CD4-positive, alpha-beta T cell treated with Interleukin-4 for 1 hour (primary cell): ENCODE results near the gene CDC16.

Experiments
- DNase-seq, 2 donors: peaks; one replicate each; pipeline ENCODE4 v3.0.0-alpha.2; 2020 to 2022

Gene CDC16

DNA sequence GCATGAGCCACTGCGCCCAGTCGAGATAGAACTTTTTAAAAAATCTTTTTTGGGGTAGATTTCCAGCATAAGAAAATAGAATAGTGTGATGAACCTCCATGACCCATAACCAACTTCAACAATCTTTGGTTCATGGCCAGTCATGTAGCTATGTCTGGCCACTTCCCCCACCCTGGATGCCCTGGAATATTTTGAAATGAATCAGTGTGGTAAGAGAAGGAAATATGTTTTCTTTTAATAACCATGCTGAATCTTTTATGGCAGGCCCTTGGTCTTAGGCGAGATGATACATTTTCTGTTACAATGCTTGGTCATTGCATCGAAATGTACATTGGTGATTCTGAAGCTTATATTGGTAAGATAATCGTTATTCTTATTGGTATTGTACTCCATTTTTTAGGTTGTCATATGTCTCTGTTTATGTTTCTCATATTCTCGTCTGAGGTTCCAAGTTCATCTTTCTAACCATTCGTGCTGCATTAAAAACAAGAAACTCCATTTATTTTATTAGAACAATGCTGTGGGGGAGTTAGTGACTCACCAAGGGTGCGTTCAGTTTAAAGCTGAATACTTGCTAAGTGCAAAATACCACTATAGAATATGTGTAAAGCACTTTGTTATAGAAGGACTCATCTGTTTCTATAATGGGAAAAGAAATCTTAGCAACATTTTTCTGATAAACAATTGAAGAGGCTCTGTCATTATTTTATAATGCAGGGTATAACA lies 30.4 kb downstream of the CDC16 start:
- DNase-seq = no peak

DNA sequence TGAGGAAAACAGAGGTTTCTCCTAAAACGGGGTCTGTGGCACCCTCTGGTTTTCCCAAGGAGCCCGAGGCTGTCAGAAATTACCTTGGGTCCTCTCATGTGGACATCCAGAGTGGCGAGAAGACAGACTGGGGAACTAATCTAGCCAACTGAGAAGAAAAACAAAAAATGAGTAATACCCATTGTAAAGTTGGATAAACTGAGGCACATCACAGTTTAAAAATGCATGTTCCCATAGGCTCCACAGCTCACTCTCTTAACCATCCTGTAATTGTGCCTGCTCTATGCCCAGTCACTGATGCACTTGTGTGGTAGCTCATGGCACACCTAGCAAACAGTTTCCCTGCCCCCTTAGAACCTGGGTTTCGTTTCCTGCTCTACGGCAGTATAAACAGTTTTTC lies 31.5 kb downstream of the CDC16 start:
- no peak for DNase-seq

DNA sequence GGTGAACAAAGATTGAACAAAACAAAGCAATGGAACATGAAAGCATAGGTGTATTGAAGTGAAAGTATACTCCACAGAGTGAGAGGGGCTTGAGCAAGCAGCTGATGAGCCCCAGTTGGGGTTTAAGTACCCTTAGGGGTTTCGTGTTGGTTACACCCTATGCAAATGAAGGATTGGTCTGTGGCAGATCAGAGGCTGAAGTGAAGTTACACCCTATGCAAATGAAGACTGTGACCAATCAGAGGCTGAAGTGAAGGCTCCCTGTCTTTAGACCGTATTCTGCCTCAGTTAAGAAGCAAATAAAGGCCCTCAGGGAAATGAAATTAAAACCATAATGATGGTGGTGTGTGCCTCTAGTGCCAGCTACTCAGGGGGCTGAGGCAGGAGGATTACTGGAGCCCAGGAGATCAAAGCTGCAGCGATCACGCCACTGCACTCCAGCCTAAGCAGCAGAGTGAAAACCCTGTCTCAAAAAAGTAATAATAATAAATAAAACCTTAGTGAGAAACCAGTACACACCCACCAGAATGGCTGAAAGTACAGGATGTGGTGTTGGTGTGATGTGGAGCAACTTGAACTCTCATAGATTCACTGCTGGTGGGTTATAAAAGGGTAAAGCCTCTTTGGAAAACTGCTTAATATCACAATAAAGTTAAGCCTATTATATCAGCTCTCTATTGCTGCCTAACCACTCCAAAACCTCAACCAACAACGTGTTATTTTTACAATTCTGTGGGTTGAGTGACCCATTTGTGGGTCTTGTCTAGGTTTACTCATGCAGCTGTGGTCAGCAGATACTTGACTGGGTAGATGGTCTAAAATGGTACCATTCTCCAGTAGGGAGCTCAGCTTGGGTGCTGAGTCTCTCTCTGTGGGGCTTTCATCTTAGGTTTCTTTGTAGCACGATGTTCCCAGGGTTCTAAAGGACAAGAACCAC lies 33.9 kb downstream of the CDC16 start:
- DNase-seq = peak in 1 of 2 donors; percentile 42

DNA sequence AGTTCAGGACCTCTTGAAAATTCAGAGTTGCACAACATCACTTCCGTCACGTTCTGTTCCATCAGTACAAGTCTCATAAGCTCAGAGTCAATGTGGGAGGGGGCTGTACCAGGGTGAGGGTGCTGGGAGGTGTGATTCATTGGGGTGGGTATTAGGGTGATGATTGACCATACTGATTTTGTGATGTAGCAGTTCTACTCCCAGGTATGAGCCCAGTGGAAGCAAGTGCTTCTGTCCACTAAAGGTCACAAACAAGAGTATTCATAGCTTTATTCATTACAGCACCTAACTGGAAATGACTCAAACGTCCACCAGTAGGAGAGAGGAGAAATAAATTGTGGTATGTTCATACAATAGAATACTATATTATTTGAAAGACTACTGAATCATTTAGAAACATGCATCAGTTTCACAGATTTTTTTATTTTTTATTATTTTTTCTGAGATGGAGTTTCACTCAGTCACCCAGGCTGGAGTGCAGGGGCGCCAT lies 34.6 kb downstream of the CDC16 start:
- no peak for DNase-seq

DNA sequence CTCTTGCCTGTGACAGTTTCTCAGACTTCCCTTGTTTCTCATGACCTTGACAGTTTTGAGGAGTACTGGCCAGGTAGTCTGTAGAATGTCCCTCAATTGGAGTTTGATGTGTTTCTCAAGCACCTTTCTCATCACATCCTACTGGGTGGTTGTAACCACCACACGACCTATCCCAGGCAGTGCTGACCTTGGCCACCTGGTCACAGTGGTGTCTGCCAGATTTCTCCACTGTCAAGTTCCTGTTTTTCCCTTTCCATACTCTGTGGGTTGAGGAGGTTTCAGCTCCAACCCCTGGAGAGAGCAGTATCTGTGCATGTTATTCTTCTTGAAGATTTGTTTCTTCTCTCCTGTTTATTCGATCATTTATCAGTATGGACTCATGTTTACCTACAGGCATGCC lies 38.3 kb downstream of the CDC16 start:
- DNase-seq = no peak

DNA sequence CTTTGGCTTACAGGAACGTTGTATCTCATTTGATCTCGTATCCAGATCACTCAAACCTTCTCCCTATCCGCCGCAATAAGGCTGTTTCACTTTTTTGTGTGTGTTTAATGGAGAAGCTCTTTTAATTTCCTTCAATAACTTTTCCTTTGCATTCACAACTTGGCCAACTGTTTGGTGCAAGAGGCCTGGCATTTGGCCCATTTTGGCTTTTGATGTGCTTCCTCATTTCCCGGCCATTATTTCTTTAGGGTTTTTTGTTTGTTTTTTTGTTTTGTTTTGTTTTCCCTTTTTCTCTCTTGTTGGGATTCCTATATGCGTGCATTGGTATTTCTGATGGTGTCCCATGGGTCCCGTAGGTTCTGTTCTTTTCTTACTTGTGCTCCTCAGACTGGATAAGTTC lies 40.6 kb downstream of the CDC16 start:
- no peak for DNase-seq

DNA sequence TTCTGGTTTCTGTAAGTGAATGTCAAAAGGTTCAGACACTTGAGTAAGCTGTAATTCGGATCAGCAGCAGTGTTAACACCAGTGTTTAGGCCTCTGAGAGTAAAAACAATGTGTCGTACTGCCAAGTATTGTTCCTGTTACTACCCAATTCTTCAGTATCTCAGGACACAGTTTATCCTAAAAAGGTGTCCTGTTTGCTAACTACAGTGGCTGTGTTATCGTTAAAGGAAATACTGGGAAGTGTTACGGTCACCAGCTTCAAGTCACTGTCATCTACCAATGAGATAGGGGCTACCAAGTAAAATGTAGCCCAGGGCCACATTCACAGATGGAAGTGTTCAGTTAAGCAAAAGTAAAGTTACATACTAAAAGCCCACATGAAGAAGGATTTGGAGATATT lies 44.4 kb downstream of the CDC16 start:
- no peak for DNase-seq

DNA sequence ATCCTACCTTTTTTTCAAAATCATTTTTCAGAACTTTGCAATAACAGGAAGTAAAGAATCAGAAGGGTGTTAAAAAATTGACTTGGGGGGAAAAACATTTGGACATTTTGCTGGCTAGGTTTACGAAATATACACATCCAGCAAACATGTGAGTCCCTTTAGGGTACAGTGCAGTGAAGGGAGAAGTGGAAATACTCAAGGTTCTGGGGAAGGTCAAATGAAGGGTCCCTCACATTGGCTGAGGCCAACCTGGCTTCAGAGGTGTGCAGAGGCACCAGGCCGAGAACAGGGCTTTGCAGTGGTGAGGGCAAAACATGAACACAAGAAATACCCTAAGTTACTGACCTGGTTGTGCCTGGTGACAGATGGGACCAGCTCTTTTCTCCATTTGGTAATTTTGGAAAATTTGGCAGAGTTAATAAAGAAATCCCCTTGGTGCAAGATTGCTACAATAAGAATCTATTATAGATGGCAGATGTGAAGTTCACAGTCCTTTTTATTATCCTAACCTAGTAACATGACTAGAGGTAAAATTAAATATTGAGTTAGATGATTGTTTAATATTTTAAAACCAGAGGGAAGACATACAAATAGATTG lies 45.2 kb downstream of the CDC16 start:
- DNase-seq = no peak

DNA sequence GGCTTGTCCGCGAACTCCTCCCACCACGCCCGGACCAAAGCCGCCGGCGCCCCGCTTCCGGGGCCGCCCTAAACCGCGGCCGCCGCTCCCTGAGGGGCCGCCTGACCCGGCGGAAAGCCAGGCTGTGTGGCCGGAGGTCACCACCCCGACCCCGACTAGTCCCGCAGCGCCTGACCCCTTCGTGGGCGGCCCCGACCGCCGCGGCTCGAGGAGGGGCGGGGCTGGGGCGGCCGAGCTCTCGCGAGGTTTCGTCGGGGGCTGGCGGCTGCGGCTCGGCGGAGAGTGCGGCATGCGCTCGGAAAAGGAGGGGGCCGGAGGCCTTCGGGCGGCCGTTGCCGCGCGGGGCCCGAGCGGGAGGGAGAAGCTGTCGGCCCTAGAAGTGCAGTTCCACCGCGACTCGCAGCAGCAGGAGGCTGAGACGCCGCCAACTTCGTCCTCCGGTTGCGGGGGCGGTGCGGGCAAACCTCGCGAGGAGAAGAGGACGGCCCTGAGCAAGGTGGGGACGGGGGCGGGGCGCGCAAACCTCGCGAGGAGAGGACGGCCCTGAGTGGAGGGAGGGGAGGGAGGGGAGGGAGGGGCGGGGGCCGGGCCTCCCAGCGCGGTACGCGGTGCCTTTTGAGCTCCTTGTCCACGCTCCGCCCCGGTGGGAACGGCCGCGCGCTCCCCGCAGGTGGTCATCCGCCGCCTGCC lies 46.8 kb downstream of the CDC16 start, which contains the start of gene UPF3A:
Gene UPF3A (plus strand): TSS at position 251 of the 690 bp plus-strand sequence. CDS start 39 bp downstream, at position 290.
- peak; percentile 86 to 88 for DNase-seq

DNA sequence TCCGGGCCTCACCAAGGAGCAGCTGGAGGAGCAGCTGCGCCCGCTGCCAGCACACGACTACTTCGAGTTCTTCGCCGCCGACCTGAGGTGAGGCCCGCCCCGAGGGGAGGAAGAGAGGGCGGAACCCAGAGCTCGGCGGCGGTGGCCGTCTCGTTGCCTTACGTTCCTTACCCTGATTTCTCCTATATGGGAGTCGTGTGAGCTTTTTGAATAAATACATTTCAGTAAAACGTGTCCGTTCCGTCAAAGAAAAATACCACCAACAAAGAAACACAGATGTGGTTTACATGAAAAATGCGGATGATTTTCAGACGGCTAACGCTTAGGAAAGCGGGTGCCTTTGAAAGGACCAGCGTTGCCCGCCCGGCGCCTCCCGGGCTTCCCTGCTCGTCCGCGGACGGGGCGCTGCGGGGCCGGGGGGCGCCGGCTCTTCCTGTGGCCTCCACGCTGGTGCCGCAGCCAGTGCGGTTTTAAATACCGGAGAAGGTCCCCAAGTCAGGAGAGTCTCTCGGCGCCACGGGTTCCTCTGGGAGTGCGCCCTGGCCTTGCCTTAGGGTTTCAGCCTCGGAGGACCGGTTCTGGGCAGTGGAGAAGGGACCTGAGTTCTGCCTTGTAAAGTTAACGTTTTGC lies 47.5 kb downstream of the CDC16 start:
- DNase-seq = no peak

DNA sequence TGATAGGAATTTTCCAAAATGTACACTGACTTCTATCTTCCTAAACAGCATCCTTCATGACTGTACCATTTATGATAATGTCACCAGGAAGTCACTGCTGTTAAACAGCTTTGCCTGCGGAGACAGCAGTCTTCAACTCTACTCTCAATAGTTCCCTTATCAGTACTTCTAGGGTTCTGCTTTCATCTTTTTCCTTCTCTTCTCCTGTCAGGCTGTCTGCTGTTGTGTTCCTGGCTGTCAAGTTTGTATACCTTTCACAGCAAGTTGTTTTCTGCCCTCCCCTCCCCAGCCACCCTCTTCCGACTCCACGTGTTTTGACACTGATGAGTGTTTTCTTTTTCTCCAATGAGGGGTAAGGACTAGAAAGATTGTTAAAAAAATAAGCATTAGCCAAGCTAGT lies 48.9 kb downstream of the CDC16 start:
- no peak for DNase-seq

DNA sequence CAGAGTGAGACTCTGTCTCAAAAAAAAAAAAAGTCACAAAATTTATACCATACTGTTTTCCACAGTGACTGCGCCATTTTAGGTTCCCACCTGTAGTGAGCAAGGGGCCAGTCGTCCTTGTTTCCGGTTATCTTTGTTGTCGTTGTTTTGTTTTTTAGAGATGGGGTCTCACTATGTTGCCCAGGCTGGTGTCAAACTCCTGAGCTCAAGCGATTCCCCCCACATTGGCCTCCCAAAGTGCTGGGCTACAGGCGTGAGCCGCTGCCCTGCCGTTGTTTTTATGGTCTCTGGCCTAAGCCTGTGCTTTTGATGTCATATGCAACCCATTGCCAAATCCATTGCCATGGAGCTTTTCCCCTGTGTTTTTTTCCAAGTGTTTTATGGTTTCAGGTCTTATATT lies 50.0 kb downstream of the CDC16 start:
- no peak for DNase-seq

DNA sequence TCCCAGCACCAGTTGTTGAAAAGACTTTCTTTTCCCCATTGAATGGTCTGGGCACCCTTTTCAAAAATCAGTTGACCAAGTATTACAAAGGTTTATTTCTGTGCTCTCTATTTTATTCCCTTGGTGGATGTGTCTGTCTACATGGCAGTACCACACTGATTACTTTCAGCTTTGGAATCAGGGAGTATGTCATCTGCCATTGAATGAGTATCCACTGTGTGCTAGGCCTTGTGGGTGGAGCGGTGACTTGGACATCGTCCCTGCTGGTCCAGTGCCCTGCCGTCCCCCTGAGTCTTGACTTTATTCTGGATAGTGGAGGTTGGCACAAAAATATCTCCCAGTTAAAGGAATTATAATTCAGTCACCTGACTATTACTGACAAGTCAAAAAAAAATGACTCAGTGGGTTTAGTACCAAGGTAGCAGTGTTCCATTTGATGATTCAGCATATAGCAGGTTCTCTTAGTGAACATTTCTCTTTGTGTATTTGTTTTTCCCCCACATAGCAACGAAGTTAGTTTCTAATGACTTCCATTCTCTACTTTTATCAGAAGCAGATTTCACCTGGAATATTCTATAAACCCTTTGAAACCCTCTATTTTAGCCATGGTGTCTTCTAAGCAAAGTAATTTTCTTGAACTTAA lies 50.6 kb downstream of the CDC16 start:
- DNase-seq = no peak

DNA sequence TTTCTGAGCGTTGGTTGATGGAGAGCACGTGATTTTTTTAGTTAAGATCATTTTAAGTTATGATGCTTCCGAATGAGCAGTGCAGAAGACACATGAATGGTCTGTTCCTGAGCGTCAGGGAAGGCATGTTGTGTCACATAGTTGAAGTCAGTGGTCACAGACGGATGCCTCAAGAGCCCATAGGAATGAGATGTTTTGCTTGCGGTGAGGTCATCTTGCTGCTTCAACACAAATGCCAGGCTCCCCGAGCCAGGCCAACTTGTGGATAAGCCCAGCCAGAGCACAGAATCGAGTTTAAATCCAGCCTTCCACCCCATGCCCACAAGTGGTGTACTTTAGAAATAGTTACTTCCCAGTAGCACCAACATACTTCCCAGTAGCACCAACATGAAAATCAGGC lies 52.1 kb downstream of the CDC16 start:
- DNase-seq = no peak

DNA sequence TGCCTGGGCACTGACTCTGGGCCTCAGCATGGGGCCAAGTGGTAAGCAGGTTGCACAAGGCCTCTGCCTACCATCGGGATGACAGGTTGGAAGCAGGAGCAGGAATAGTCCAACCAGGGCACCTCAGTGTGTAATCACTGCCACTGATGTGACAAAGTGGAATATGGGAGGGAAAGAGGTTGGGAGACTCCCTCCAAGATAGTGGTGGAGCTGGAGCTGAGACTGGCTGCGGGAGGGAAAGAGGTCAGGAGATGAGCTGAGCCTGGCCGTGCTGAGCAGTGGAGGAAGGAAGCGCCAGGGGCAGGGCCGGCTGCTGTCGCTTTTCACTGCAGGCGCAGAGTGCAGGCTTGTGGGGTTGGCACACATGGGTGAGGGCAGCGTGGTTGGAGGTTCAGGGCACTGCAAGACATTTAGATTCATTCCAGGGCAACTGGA lies 53.5 kb downstream of the CDC16 start:
- DNase-seq = no peak

DNA sequence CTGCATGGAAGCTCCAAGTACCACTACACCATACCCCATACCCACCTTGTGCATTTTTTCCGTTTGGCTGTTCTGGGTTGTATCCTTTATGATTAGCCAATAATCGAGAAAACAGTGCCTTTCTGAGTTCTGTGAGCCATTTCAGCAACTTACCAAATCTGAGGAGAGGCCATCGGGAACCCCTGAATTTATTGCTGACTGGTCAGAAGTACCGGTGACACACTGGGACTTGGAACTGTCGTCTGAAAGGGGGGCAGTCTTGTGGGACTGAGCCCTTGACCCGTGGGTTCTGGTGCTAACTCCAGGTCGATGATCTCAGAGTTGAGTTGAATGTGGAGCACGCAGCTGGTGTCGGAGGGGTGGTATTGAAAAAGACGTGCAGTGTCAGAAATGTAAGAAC lies 61.8 kb downstream of the CDC16 start:
- no peak for DNase-seq

DNA sequence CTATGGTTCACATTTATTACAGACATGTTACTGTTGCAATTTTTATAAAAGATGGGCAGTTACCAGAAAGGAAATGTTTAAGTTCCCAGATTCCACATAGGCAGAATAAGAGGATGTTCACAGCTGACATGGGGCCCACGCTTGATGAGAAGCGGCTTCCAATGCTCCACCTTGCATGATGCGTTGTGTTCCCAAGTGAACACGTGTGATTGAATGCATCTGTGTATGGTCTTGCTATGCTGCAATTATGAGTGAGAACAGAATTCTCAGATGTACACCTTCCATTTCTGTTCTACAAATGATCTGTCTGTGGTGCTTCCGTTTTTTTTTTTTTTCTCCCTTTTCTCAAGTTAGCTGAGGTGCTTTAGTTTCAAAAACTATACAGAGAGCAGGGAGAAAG lies 62.2 kb downstream of the CDC16 start:
- DNase-seq = no peak

DNA sequence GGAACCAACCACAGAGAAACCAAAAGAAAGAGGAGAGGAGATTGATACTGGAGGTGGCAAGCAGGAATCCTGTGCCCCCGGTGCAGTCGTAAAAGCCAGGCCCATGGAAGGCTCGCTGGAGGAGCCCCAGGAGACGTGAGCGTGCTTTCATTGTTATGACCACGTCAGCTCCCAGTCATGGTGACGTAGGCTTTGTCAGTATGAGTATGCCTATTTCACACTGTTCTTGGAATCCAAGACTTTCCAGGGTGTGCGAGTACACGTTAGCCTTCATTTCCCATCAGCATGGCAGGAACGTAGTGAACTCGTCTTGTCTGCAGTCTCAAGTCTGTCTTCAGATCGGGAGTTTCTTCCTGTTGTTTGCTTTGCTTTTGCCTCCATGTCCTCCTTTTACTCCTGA lies 64.2 kb downstream of the CDC16 start:
- DNase-seq = no peak

DNA sequence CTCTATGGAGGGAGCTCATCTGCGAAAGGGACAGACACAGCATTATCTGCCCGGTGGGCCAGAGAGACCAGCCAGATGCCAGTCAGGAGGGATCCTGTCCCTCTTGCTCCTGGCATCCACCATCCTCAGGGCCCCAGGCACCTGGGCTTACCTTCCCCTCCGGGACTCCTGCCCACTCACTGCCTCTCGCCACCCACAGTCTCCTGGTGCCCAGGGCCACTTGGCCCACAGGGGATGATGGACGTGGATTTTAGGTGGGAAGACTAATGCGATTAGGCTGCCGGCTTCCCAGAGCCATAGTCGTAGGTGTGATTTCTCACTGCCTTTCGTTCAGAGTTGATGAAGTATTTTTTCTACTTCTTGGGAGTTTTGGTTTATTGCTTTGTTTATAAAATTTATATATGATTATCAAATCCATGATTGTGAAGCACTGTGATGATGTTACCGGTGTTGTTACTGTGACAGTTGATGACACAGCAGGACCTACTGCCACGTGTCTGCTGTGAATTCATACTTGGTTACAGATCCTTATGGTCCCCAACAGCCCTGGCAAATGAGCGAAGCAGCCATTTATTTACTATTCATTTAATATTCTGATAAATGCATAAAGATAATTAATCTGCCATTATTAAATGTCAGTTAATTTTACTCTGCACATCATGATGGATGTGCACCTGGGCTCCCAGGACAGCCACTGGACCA lies 65.1 kb downstream of the CDC16 start:
- no peak for DNase-seq

DNA sequence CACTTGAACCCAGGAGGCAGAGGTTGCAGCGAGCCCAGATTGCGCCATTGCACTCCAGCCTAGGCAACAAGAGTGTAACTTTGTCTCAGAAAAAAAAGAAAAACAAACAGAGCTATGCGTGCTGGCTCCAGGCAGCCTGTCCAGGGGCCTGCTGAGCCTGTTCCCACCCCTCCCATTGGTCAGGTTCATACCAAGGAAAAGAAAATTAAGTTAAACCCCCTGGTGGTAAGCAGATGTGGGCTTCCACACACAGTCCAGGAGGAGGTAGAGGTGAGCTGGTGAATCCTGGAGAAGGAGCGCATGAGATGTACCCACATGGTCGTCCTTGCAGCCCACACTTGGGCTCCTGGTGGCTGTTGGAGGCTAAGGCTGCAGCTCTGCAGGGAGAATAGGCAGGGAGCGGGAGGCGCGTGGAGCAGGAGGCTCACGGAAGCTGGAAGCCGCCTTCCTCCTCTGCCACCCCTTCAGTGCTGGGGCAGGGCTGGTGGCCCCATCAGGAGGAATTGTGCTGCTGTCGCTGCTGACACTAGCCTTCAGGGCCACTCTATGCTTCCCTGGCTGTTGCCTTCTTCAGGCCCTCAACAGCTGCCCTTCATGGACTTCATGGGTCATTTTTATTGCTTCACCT lies 69.1 kb downstream of the CDC16 start:
- DNase-seq = no peak
